Measurements from ENCODE around the gene PIK3C2B.
"Not testable (repeated sequence)": the region's sequence is repeated elsewhere in the genome, so short reads cannot be mapped to it uniquely, and the experiment has no call there.

Gene PIK3C2B

GRCh38 chr1:204529371-204529895, 34.8 kb upstream of the PIK3C2B start:
- Mint-ChIP-seq H3K27ac (no peak overlapping the region), H3K27me3 (ENCODE audit: low read depth, poor library complexity) (no peaks in the 10 kb centered on the region), H3K36me3 (ENCODE audit: low read depth) (peaks cover 68% of the 10 kb centered on the region), H3K9me3 (peaks cover 3% of the 10 kb centered on the region), H3K4me1 (peaks cover 5% of the 10 kb centered on the region), H3K4me3 (no peak overlapping the region)
- TF ChIP-seq CTCF (IDR thresholded peaks at IDR 0.05) = no peak
- DNase-seq = no peak

DNA sequence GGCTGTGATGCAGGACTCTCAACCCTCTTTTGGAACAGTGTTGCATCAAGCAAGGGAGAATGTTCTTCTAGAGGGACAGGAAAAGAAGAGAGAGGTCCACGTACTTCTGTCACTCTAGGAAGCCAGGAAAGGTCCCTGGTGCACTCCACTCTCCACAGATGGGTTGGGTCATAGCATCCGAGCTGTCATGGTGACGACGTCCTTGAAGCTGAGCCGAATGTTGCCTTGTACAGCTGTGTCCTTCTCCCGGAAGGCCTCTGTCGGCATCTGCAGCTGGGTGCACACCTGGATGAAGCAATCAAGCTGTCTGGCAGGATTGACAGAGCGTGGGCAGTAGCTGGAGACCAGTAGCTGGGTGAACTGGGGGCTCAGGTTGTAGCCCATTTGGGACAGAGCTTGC, 34.1 kb upstream of the PIK3C2B start:
- Mint-ChIP-seq H3K27ac (no peak overlapping the region), H3K27me3 (ENCODE audit: low read depth, poor library complexity) (no peaks in the 10 kb centered on the region), H3K9me3 (peaks cover 7% of the 10 kb centered on the region), H3K4me1 (peaks cover 9% of the 10 kb centered on the region), H3K36me3 (ENCODE audit: low read depth) (peaks cover 66% of the 10 kb centered on the region), H3K4me3 (no peak overlapping the region)
- no peak for DNase-seq
- no peak for TF ChIP-seq CTCF (IDR thresholded peaks at IDR 0.05)

DNA sequence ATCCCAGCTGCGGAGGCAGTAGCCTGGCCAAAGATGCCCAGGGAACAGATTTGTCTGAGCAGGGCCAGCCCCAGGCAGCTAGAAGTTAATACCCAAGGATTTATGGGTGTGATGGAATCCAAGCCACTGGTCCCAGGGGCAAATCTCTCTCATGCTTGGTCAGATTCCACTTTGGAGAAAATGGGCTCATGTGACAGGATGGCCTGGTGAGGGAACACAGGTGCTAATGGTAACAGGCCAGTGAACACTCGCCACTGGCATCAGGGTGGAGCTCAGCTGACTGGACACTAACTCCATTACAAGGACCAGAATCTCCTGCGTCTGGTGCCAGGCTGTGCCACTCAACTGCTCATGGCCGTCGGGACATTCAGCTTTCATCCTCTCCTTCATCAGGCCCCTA, 33.6 kb upstream of the PIK3C2B start:
- peaks cover 65% of the 10 kb centered on the region for H3K36me3 Mint-ChIP-seq (ENCODE audit: low read depth)
- H3K4me1 Mint-ChIP-seq = peaks cover 10% of the 10 kb centered on the region
- no peak for TF ChIP-seq CTCF (IDR thresholded peaks at IDR 0.05)
- no peaks in the 10 kb centered on the region for H3K27me3 Mint-ChIP-seq (ENCODE audit: low read depth, poor library complexity)
- no peak overlapping the region for H3K4me3 Mint-ChIP-seq
- no peak for DNase-seq
- no peak overlapping the region for H3K27ac Mint-ChIP-seq
- H3K9me3 Mint-ChIP-seq = peaks cover 10% of the 10 kb centered on the region

DNA sequence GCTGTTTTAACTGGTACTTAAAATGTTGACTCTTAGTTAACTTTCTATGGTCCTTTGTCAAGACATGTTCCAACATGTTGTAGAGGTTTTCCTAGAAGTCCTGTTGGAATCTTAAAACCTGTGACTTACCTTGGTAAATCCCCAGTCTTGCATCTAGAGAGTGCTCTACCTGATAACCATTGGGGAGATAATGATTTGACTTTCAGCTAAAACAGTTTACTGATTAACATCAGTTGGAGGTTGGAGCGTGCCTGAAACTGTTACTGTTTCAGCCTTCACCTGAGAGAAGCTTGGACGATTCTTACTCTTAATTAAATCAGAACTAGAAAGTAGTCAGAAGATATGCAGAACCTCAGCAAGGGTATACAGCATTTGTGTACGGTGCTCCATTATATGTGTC, 30.4 kb upstream of the PIK3C2B start:
- peaks cover 68% of the 10 kb centered on the region for H3K36me3 Mint-ChIP-seq (ENCODE audit: low read depth)
- no peak overlapping the region for H3K4me3 Mint-ChIP-seq
- DNase-seq = no peak
- TF ChIP-seq CTCF (IDR thresholded peaks at IDR 0.05) = no peak
- peaks cover 10% of the 10 kb centered on the region for H3K4me1 Mint-ChIP-seq
- peak overlapping the region; percentile 39 for H3K27ac Mint-ChIP-seq
- H3K9me3 Mint-ChIP-seq = peaks cover 18% of the 10 kb centered on the region
- H3K27me3 Mint-ChIP-seq (ENCODE audit: low read depth, poor library complexity) = peaks cover 3% of the 10 kb centered on the region

GRCh38 chr1:204523605-204524215, 29.1 kb upstream of the PIK3C2B start:
- TF ChIP-seq CTCF (IDR thresholded peaks at IDR 0.05) = no peak
- peaks cover 18% of the 10 kb centered on the region for H3K9me3 Mint-ChIP-seq
- peaks cover 13% of the 10 kb centered on the region for H3K4me1 Mint-ChIP-seq
- peak overlapping the region; percentile 37 for H3K4me3 Mint-ChIP-seq
- H3K36me3 Mint-ChIP-seq (ENCODE audit: low read depth) = peaks cover 80% of the 10 kb centered on the region
- peak overlapping the region; percentile 96 for H3K27ac Mint-ChIP-seq
- H3K27me3 Mint-ChIP-seq (ENCODE audit: low read depth, poor library complexity) = peaks cover 3% of the 10 kb centered on the region
- no peak for DNase-seq

GRCh38 chr1:204521941-204522521, 27.4 kb upstream of the PIK3C2B start:
- not testable (repeated sequence) for H3K4me3 Mint-ChIP-seq; H3K27me3 Mint-ChIP-seq (ENCODE audit: low read depth, poor library complexity); H3K27ac Mint-ChIP-seq; DNase-seq
- Mint-ChIP-seq H3K36me3 (ENCODE audit: low read depth) (peaks cover 80% of the 10 kb centered on the region), H3K4me1 (peaks cover 27% of the 10 kb centered on the region), H3K9me3 (peaks cover 18% of the 10 kb centered on the region)
